HEK293T (cell line): Measurements from ENCODE around the gene LY9.

Experiments
- ARNT ChIP-seq: fragments of 450-650 bp; IDR thresholded peaks from 2 replicates; pipeline ENCODE4 v1.6.1; 2017; ENCODE audit warnings: mild to moderate bottlenecking
- ELF4 ChIP-seq: fragments of 450-650 bp; IDR thresholded peaks from 2 replicates; pipeline ENCODE4 v1.6.1; 2017; ENCODE audit warnings: antibody characterized with exemption
- FOXA1 ChIP-seq: fragments of 450-650 bp; IDR thresholded peaks from 2 replicates; pipeline ENCODE4 v1.6.1; 2016; ENCODE audit warnings: mild to moderate bottlenecking
- FOXK2 ChIP-seq: fragments of 450-650 bp; IDR thresholded peaks from 2 replicates; pipeline ENCODE4 v1.6.1; 2016; ENCODE audit warnings: mild to moderate bottlenecking
- FOXM1 ChIP-seq: fragments of 450-650 bp; IDR thresholded peaks from 2 replicates; pipeline ENCODE4 v1.6.1; 2017; ENCODE audit warnings: mild to moderate bottlenecking, borderline replicate concordance
- PKNOX1 ChIP-seq: fragments of 450-650 bp; IDR thresholded peaks from 2 replicates; pipeline ENCODE4 v1.6.1; 2016
- SUZ12 ChIP-seq: fragments of 450-650 bp; IDR thresholded peaks from 2 replicates; pipeline ENCODE4 v1.6.1; 2016; ENCODE audit warnings: mild to moderate bottlenecking
- TARDBP ChIP-seq: fragments of 450-650 bp; IDR thresholded peaks from 2 replicates; pipeline ENCODE4 v1.6.1; 2016

- TF ChIP-seq TARDBP, result no peak
- no peak for TF ChIP-seq FOXK2
- TF ChIP-seq ELF4, result no peak
- TF ChIP-seq PKNOX1, result no peak
- no peak for TF ChIP-seq FOXA1
- TF ChIP-seq ARNT, result no peak
- TF ChIP-seq SUZ12, result no peak
- no peak for TF ChIP-seq FOXM1
These were observed 55.0 kb downstream of the LY9 start for GRCh38 chr1:160850993-160851392.
